PC-9 (cell line): ENCODE measurements around the gene PI4KA. TPM values are rescaled to one million over a fixed set of nuclear protein-coding genes. Genes with fewer than 3 reads are reported as not detected.
"Not testable (repeated sequence)": the region's sequence is repeated elsewhere in the genome, so short reads cannot be mapped to it uniquely, and the experiment has no call there.

Experiments
- BruUV-seq: library from RNA; stranded (reverse); fragments of 400-500 nt; replicated peaks from 2 replicates; lab custom pipeline; 2021; lab: Mats Ljungman, UMichigan
- CTCF ChIA-PET: fragments of 300-600 bp; sonication (Branson Sonifier 250); formaldehyde crosslinking; loops from one replicate; lab custom pipeline; 2022; ENCODE audit warnings: antibody characterized with exemption; lab: Charles Lee
- POLR2A ChIA-PET: fragments of 300-600 bp; sonication (Branson Sonifier 250); formaldehyde crosslinking; loops from one replicate; lab custom pipeline; 2022; ENCODE audit warnings: antibody characterized with exemption; ENCODE audit not compliant: unreplicated experiment; lab: Charles Lee
- DNase-seq, 2 experiments: peaks; one replicate each; pipeline versions ENCODE4 v3.0.0 to v3.0.0-alpha.2; 2015 to 2022; ENCODE audit warnings: mixed read lengths in 1 of 2
- H2AFZ ChIP-seq: fragments of 200-600 bp; sonication (generic); 2 replicates; pipeline ENCODE4 v1.8.1; 2017; ENCODE audit warnings: antibody characterized with exemption
- H3F3A ChIP-seq: fragments of 200-600 bp; sonication (generic); 2 replicates; pipeline ENCODE4 v1.8.1; 2017; ENCODE audit warnings: antibody characterized with exemption, mild to moderate bottlenecking, low read depth; ENCODE audit not compliant: insufficient read depth
- H3K27ac ChIP-seq: fragments of 200-600 bp; sonication (generic); 2 replicates; pipeline ENCODE4 v1.6.1; 2016; ENCODE audit warnings: mixed run types
- H3K27me3 ChIP-seq: fragments of 200-600 bp; sonication (generic); 2 replicates; pipeline ENCODE4 v1.6.1; 2016; ENCODE audit warnings: low read depth, mixed run types; ENCODE audit not compliant: insufficient read depth
- H3K36me3 ChIP-seq: fragments of 200-600 bp; sonication (generic); 2 replicates; pipeline ENCODE4 v1.6.1; 2016; ENCODE audit warnings: low read depth, mixed run types
- H3K4me1 ChIP-seq: fragments of 200-600 bp; sonication (generic); replicated peaks from 2 replicates; pipeline ENCODE4 v1.6.1; 2016; ENCODE audit warnings: mixed run types; ENCODE audit not compliant: insufficient read depth
- H3K4me2 ChIP-seq: fragments of 200-600 bp; sonication (generic); 2 replicates; pipeline ENCODE4 v1.6.1; 2017; ENCODE audit warnings: mixed run types
- H3K4me3 ChIP-seq: fragments of 200-600 bp; sonication (generic); 2 replicates; pipeline ENCODE4 v1.6.1; 2016; ENCODE audit warnings: mixed run types
- H3K79me2 ChIP-seq: fragments of 200-600 bp; sonication (generic); 2 replicates; pipeline ENCODE4 v1.6.1; 2017; ENCODE audit warnings: low read depth, mixed run types
- H3K9me2 ChIP-seq: fragments of 200-600 bp; sonication (generic); 2 replicates; pipeline ENCODE4 v1.8.1; 2017; ENCODE audit warnings: mild to moderate bottlenecking; ENCODE audit not compliant: insufficient read depth
- H3K9me3 ChIP-seq: fragments of 200-600 bp; sonication (generic); 2 replicates; pipeline ENCODE4 v1.8.1; 2016; ENCODE audit warnings: low read depth; ENCODE audit not compliant: insufficient read depth
- H4K20me1 ChIP-seq: fragments of 200-600 bp; sonication (generic); 2 replicates; pipeline ENCODE4 v1.8.1; 2017; ENCODE audit not compliant: insufficient read depth
- CTCF ChIP-seq: fragments of 200-600 bp; sonication (generic); conservative IDR thresholded peaks from 2 replicates; pipeline ENCODE4 v1.6.1; 2017; ENCODE audit warnings: mixed run types, antibody characterized with exemption, mild to moderate bottlenecking, moderate library complexity
- EZH2 ChIP-seq: fragments of 200-600 bp; sonication (generic); IDR thresholded peaks from 2 replicates; pipeline ENCODE4 v1.8.0; 2017; ENCODE audit warnings: antibody characterized with exemption, low read depth
- intact Hi-C: fragments of 100-400 bp; cut with micrococcal nuclease; formaldehyde crosslinking; loops from one replicate; pipeline ENCODE4 v1.10.0; 2022; ENCODE audit not compliant: unreplicated experiment
- total RNA-seq: library from RNA; stranded (reverse); gene quantifications from 2 replicates; pipeline ENCODE4 v1.2.3, GENCODE V29; 2021

The PI4KA gene
- total RNA-seq, 1 experiment from 2014 or later: 27.9 TPM

DNA sequence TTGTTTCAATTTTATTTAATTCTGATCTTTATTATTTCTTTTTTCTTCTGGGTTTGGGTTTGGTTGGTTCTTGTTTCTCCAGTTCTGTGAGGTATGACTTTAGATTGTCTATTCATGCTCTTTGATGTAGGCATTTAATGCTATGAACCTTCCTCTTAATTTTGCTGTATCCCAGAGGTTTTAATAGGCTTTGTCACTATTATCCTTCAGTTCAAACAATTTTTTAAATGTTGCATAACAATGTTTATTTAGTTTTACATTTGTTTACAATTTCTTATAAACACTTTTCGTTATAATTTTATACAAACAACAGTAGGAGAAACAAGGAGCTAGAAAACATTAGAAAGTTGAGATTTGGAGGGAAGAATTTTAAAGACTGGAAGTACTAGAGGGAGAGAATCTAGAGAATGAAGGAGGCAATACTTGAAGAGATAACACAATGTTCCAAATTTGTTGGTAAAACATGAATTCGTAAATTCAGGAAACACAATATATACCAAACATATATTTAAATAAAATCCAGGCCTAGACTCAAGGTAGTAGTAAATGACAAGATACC, 180.8 kb downstream of the PI4KA start:
- TF ChIP-seq EZH2 (no peak), CTCF (no peak)
- H3K9me2 ChIP-seq: no peaks in the 10 kb centered on the region
- CTCF ChIA-PET: no interaction called here
- no peak for DNase-seq
- no peaks in the 10 kb centered on the region for H3K4me1 ChIP-seq
- H3K9me3 ChIP-seq: no peaks in the 10 kb centered on the region
- no peak overlapping the region for H3K4me2 ChIP-seq
- H3K27ac ChIP-seq: no peak overlapping the region
- H4K20me1 ChIP-seq: no peaks in the 10 kb centered on the region
- POLR2A ChIA-PET: no interaction called here
- no peaks in the 10 kb centered on the region for H3F3A ChIP-seq
- H3K27me3 ChIP-seq: no peaks in the 10 kb centered on the region
- no TSS peak for BruUV-seq
- intact Hi-C loops: no loop called here
- no peaks in the 10 kb centered on the region for H3K79me2 ChIP-seq
- no peak overlapping the region for H3K4me3 ChIP-seq
- no peak overlapping the region for H2AFZ ChIP-seq
- no peaks in the 10 kb centered on the region for H3K36me3 ChIP-seq

- H3K27ac ChIP-seq, H3F3A ChIP-seq, H4K20me1 ChIP-seq, H3K9me3 ChIP-seq, H3K9me2 ChIP-seq, BruUV-seq, H3K36me3 ChIP-seq, H3K79me2 ChIP-seq, DNase-seq, POLR2A ChIA-PET, intact Hi-C loops, H3K4me2 ChIP-seq, H3K4me1 ChIP-seq, H3K4me3 ChIP-seq, H3K27me3 ChIP-seq, H2AFZ ChIP-seq, CTCF ChIA-PET: not testable (repeated sequence)
These were observed 183.0 kb downstream of the PI4KA start for GRCh38 chr22:20675613-20676012.

- Histone ChIP-seq H3K27me3 (no peaks in the 10 kb centered on the region), H3K27ac (no peak overlapping the region)
These were observed 183.6 kb downstream of the PI4KA start for GRCh38 chr22:20674998-20675397.

More at GRCh38 chr22:20674998-20675397, 183.6 kb downstream of the PI4KA start:
- Histone ChIP-seq H3K9me3 (no peaks in the 10 kb centered on the region), H3K36me3 (no peaks in the 10 kb centered on the region), H3K4me2 (no peak overlapping the region), H3F3A (no peaks in the 10 kb centered on the region), H3K4me3 (no peak overlapping the region), H3K4me1 (no peaks in the 10 kb centered on the region), H4K20me1 (no peaks in the 10 kb centered on the region), H3K79me2 (no peaks in the 10 kb centered on the region), H3K9me2 (no peaks in the 10 kb centered on the region), H2AFZ (no peak overlapping the region)
- ChIA-PET CTCF (no interaction called here), POLR2A (no interaction called here)
- DNase-seq: no peak
- TF ChIP-seq EZH2: no peak
- TF ChIP-seq CTCF: no peak
- BruUV-seq: no TSS peak
- intact Hi-C loops: no loop called here
